ENCODE measurements around the gene TSPAN14. TPM values are rescaled to one million over a fixed set of nuclear protein-coding genes. Genes with fewer than 3 reads are reported as not detected.
A peak's percentile ranks its signal among the peaks of the same experiment; 100 is the strongest.
"Not testable (repeated sequence)": the region's sequence is repeated elsewhere in the genome, so short reads cannot be mapped to it uniquely, and the experiment has no call there.

Gene TSPAN14
- total RNA-seq, 1 donor from 2014 or later = 161 TPM

DNA sequence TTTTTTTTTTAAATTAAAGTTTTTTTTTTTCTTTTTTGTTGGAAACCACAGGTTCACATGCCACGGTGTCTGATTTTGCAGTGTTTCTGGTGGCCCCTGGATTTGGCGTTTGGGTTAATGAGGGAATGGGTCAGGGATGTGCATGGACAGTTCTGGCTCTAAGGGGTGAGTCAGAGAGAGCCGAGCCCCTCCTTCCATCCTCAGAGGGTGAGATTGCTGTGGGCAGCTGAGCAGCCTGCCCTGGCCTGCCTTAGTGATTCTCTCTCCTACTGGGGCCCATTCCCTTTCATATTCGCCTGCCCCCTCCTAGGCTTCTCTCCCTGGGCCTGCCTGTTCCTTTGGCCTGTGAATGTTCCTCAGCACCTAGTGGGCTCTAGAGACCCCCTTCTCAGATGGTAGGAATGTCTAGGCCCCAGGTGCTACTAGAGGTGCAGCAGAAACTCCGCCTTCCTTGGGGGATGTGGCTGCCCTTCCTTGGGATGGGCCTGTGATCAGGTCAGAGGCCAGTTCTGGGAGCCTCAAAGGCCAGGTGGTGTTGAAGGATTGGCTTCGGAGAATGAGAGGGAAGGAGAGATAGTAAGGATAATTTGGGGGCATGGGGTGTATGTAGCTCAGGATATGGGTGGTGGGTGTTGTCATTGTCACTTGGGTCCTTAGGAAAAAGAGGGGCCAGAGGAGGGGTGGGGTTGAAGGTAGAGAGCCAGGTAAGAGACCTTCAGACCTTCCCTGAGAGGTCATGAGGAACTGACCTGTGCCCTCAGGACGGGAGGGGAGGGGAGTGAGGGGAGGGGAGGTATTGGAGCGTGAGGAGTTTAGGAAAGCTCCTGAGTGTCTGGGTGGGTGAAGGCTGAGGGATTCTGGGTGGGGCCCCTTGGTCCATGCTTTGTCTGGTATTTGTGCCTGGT, 19.8 kb downstream of the TSPAN14 start:
- TF ChIP-seq, protein P1, sequence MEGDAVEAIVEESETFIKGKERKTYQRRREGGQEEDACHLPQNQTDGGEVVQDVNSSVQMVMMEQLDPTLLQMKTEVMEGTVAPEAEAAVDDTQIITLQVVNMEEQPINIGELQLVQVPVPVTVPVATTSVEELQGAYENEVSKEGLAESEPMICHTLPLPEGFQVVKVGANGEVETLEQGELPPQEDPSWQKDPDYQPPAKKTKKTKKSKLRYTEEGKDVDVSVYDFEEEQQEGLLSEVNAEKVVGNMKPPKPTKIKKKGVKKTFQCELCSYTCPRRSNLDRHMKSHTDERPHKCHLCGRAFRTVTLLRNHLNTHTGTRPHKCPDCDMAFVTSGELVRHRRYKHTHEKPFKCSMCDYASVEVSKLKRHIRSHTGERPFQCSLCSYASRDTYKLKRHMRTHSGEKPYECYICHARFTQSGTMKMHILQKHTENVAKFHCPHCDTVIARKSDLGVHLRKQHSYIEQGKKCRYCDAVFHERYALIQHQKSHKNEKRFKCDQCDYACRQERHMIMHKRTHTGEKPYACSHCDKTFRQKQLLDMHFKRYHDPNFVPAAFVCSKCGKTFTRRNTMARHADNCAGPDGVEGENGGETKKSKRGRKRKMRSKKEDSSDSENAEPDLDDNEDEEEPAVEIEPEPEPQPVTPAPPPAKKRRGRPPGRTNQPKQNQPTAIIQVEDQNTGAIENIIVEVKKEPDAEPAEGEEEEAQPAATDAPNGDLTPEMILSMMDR (IDR thresholded peaks at IDR 0.05) = no peak
- intact Hi-C loops (cut with DNase I) = no loop called here
- peaks cover 5 to 15% of the 10 kb centered on the region in 2 donors for H3K9me3 ChIP-seq
- peaks cover 0 to 20% of the 10 kb centered on the region in 2 donors for H3K36me3 ChIP-seq
- H3K4me3 ChIP-seq = no peak overlapping the region
- no peak overlapping the region for H3K27ac ChIP-seq
- peak in 1 of 2 donors; percentile 49 for DNase-seq (ENCODE audit: low spot score in 2 of 2)
- H3K27me3 ChIP-seq = no peaks in the 10 kb centered on the region
- H3K4me1 ChIP-seq = no peaks in the 10 kb centered on the region

DNA sequence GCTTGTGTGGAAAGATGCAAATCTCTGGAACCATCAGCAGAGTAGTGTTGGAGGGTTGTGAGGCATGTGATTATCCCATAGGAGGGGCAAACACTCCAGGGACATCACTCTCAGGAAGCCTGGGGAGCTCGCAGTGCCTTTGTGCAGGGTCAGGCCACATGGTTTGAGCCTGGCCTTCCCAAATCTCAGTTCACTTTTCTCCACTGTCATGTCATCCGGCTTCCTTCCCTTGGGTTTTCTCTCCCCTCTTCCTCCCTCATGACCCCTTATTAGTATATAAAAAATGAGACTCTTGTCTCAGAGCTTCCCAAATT, 20.4 kb downstream of the TSPAN14 start:
- Histone ChIP-seq H3K9me3 (peaks cover 5 to 15% of the 10 kb centered on the region in 2 donors), H3K27me3 (no peaks in the 10 kb centered on the region), H3K4me3 (no peak overlapping the region), H3K36me3 (peaks cover 0 to 20% of the 10 kb centered on the region in 2 donors), H3K27ac (no peak overlapping the region), H3K4me1 (no peaks in the 10 kb centered on the region)
- intact Hi-C loops (cut with DNase I) = no loop called here
- TF ChIP-seq, protein P1 (IDR thresholded peaks at IDR 0.05) = no peak
- peak in 1 of 2 donors; percentile 8 for DNase-seq (ENCODE audit: low spot score in 2 of 2)

DNA sequence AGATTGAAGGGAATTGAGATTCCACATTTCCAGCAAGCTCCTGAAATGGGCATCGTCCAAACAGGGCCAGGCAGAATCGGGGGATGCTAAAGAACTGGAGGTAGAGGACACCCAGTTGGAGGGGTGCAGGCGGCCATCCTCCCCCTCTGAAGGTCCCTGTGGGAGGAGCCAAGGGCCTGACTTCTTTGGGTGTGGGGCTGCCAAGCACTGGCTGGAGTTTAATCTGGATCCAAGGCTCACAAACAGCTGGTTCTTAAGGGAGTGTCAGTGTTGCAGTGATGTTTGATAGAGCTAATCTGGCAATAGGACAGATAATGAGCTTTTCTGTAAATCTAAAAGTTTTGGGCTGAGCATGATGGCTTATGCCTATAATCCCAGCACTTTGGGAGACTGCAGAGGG, 20.8 kb downstream of the TSPAN14 start:
- Histone ChIP-seq H3K4me3 (no peak overlapping the region), H3K9me3 (peaks cover 5 to 15% of the 10 kb centered on the region in 2 donors), H3K4me1 (no peaks in the 10 kb centered on the region), H3K27me3 (no peaks in the 10 kb centered on the region), H3K36me3 (peaks cover 0 to 18% of the 10 kb centered on the region in 2 donors), H3K27ac (no peak overlapping the region)
- DNase-seq (ENCODE audit: low spot score in 2 of 2) = peak in 1 of 2 donors; percentile 27
- intact Hi-C loops (cut with DNase I) = no loop called here
- TF ChIP-seq, protein P1 (IDR thresholded peaks at IDR 0.05) = no peak

DNA sequence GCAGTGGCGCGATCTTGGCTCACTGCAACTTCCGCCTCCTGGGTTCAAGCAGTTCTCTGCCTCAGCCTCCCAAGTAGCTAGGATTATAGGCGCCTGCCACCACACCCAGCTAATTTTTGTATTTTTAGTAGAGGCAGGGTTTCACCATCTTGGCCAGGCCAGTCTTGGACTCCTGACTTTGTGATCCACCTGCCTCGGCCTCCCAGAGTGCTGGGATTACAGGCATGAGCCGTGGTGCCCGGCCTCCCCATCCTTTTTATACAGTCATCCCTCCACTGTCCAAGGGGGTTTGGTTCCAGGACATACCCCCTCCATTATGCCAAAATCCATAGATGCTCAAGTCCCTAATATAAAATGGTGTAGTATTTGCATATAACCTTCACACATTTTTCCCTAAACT, 21.5 kb downstream of the TSPAN14 start:
- H3K4me1 ChIP-seq; H3K27me3 ChIP-seq; H3K4me3 ChIP-seq; intact Hi-C loops (cut with DNase I); H3K27ac ChIP-seq: not testable (repeated sequence)
- Histone ChIP-seq H3K9me3 (peaks cover 5 to 15% of the 10 kb centered on the region in 2 donors), H3K36me3 (peaks cover 0 to 11% of the 10 kb centered on the region in 2 donors)
- peak in 1 of 2 donors; percentile 18 for DNase-seq (ENCODE audit: low spot score in 2 of 2)

DNA sequence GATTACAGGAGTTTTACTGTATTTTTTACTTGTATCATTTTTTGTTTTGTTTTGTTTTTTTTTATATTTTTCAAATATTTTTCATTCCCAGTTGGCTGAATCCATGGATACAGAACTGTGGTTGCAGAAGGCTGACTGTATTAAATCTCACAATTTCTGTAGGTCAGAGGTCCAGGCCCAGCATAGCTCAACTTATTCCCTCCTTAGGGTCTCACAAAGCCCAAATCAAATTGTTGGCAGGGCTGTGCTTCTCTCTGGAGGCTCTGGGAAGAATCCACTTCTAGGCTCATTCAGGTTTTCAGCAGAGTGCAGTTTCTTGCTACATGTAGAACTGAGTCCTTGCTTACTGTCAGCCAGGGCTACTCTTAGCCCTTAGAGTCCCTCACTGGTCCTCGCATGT, 22.6 kb downstream of the TSPAN14 start:
- TF ChIP-seq, protein P1 (IDR thresholded peaks at IDR 0.05) = no peak
- intact Hi-C loops (cut with DNase I) = no loop called here
- Histone ChIP-seq H3K9me3 (peaks cover 5 to 15% of the 10 kb centered on the region in 2 donors), H3K4me1 (no peaks in the 10 kb centered on the region), H3K27ac (no peak overlapping the region), H3K4me3 (no peak overlapping the region), H3K27me3 (no peaks in the 10 kb centered on the region), H3K36me3 (peaks cover 0 to 4% of the 10 kb centered on the region in 2 donors)
- no peak for DNase-seq (ENCODE audit: low spot score in 2 of 2)

DNA sequence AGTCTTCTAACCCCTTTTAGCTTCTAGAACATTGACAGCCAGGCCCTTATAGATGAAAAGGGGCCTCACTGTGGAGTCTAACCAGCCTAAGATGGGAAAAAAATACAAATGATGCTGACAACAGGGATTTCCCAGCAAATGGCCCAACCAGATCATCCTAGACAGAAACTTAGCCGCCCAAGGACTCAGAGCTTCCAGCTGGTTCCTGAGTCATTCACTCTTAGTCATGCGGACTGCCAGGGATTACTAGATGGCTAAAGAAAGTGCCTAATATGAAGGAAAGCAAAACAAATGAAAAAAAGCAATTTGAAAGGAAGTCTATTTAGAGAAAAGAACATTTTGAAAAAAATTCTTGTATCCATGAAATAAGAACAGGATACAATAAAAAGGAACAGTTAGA, 23.7 kb downstream of the TSPAN14 start:
- no peaks in the 10 kb centered on the region for H3K27me3 ChIP-seq
- TF ChIP-seq, protein P1 (IDR thresholded peaks at IDR 0.05) = no peak
- H3K4me1 ChIP-seq = no peaks in the 10 kb centered on the region
- intact Hi-C loops (cut with DNase I) = no loop called here
- peaks cover 5 to 15% of the 10 kb centered on the region in 2 donors for H3K9me3 ChIP-seq
- DNase-seq (ENCODE audit: low spot score in 2 of 2) = no peak
- H3K27ac ChIP-seq = no peak overlapping the region
- H3K36me3 ChIP-seq = peaks cover 0 to 4% of the 10 kb centered on the region in 2 donors
- H3K4me3 ChIP-seq = no peak overlapping the region

DNA sequence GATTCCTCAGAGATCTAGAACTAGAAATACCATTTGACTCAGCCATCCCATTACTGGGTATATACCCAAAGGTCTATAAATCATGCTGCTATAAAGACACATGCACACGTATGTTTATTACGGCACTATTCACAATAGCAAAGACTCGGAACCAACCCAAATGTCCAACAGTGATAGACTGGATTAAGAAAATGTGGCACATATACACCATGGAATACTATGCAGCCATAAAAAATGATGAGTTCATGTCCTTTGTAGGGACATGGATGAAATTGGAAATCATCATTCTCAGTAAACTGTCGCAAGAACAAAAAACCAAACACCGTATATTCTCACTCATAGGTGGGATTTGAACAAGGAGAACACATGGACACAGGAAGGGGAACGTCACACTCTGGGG, 26.3 kb downstream of the TSPAN14 start:
- H3K4me3 ChIP-seq; H3K27me3 ChIP-seq; H3K36me3 ChIP-seq; H3K27ac ChIP-seq; intact Hi-C loops (cut with DNase I); DNase-seq (ENCODE audit: low spot score in 2 of 2); H3K4me1 ChIP-seq: not testable (repeated sequence)
- H3K9me3 ChIP-seq = peaks cover 5 to 15% of the 10 kb centered on the region in 2 donors

Data from ascending aorta (tissue), 2 donors.